C4-2B (cell line): ENCODE data around the gene KIF4A.

ENCODE experiments used
- H3K27ac ChIP-seq: fragments of 450-650 bp; 2 replicates; pipeline ENCODE4 v1.5.1; 2017
- ZFX ChIP-seq: fragments of 450-650 bp; IDR thresholded peaks from 2 replicates; pipeline ENCODE4 v1.6.1; 2017
- TF ChIP-seq, protein P1 (sequence below): fragments of 450-650 bp; conservative IDR thresholded peaks from 2 replicates; pipeline ENCODE4 v1.5.1; 2017; ENCODE audit warnings: mild to moderate bottlenecking

Gene KIF4A

DNA sequence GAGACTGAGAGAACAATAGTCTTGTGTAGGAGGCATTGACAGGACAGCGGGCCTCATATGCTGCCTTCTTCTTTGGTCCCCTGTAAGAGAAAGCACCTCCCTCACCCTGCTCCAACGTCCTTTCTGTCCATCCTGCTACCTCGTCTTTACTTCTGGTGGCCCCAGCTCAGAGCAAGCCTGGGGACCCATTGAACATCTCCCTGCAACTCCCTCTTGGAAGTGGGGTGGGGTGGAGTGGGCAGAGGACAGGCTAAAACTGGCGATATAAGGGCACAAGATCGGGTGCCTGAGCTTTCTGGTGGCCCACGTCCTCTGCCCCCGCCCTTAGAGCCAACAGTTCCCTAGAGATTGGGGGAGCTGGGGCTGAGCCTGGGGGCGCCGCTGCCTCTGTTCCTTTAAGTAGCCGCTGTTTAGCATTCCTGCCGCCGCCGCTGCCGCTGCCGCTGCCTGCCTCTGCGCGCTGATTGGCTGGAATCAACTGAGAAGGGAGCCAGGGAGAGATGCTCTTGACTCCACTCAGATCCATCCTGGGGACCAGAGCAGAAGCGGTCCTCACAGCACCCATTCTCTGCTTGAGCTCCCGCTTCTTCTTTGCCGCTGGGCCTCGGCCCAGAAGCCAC is 154.5 kb downstream of the KIF4A start, which contains the start of gene DLG3:
DLG3 (plus strand) TSS at position 510 of the 620 bp plus-strand sequence. CDS start 367 bp downstream, outside the sequence.
- no peak within 1 kb of the TSS for H3K27ac ChIP-seq
- TF ChIP-seq, protein P1, sequence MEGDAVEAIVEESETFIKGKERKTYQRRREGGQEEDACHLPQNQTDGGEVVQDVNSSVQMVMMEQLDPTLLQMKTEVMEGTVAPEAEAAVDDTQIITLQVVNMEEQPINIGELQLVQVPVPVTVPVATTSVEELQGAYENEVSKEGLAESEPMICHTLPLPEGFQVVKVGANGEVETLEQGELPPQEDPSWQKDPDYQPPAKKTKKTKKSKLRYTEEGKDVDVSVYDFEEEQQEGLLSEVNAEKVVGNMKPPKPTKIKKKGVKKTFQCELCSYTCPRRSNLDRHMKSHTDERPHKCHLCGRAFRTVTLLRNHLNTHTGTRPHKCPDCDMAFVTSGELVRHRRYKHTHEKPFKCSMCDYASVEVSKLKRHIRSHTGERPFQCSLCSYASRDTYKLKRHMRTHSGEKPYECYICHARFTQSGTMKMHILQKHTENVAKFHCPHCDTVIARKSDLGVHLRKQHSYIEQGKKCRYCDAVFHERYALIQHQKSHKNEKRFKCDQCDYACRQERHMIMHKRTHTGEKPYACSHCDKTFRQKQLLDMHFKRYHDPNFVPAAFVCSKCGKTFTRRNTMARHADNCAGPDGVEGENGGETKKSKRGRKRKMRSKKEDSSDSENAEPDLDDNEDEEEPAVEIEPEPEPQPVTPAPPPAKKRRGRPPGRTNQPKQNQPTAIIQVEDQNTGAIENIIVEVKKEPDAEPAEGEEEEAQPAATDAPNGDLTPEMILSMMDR, result no peak
- no peak for TF ChIP-seq ZFX

DNA sequence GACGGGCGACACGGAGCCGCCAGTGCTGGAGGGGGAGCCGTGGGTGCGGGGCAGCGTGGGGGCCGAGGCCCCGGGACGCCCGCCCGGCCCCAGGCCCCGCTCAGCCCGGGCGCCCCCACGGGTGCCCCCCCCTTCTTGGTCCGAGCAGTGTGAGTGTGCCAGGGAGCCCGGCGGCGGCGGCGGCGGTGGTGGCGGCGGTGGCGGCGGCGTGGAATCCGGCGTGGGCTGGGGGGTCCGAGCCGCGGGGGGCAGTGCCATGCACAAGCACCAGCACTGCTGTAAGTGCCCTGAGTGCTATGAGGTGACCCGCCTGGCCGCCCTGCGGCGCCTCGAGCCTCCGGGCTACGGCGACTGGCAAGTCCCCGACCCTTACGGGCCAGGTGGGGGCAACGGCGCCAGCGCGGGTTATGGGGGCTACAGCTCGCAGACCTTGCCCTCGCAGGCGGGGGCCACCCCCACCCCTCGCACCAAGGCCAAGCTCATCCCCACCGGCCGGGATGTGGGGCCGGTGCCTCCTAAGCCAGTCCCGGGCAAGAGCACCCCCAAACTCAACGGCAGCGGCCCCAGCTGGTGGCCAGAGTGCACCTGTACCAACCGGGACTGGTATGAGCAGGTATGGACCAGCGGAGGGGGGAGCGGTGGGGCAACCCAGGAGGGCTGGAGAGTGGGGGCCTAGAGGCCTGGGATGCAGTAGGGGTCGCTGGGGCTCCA is 155.2 kb downstream of the KIF4A start:
- H3K27ac ChIP-seq, result no peak overlapping the region
- TF ChIP-seq, protein P1, result no peak
- no peak for TF ChIP-seq ZFX

DNA sequence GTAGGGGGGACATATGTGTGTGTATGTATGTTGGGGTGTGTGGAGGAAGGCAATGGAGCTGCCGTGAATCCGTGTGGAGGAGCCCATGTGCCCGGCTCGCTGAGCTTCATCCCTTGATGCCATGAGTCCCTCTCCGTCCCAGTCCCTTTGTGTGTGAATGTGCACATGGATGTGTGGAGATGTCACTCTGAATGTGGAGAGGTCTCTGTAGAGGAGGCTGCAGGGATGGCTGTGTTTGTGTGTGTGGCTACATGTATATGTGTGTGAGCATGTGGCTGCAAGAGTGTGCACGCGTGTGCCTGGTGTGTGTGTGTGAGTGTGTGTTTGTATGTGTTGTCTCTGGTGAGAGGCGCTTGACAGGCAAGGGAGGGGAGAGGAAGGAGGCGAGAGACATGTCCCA is 156.0 kb downstream of the KIF4A start:
- TF ChIP-seq, protein P1, result no peak
- TF ChIP-seq ZFX, result no peak

DNA sequence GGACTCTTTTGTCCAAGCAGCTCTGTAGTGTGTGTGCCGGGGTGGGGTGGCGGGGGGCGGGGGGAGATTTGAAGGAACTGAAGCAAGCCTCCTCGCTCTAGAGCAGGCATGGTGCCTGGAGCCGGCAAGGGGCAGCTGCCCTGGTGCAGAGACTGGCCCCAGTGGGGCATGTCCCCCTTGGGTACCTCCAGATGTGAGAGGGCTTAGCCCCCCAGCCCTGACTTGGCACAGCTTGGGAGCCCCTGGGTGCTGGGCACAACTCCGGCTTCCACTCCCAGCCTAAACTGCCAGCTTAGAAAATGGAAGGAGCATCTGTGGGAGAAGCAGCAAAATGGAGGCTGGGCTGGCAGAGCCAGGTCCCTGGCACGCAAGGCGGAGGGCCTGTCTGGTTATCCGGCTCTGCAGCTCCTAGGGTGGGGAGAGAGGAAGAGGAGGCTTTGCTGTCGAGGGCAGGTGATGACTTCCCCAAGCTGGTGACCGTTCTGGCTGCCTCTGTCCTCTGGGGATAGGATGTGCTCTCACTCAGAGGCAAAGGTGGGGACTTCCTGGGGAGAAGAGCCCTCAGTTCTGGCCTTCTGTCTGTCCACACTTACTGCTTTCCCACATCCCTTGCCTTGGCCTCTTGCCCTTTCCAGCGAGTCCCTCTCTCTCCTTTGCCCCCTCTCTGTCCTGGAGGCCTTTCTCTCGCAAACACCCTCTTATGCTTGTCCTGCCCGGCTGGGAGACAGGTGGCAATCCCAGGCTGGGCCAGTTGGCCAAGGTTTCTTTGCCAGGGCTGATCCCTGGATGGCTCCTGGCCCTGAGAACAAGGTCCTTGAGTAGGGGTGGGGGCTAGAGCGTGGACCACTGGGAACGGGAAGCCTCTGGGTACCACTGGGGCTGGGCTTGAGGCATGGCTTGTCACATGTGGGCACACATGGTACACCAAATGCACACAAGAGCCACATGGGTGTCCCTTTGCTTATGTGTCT is 156.8 kb downstream of the KIF4A start:
- TF ChIP-seq, protein P1, result no peak
- TF ChIP-seq ZFX, result no peak
- no peak overlapping the region for H3K27ac ChIP-seq

More for the DNA sequence above, 156.0 kb downstream of the KIF4A start:
- no peak overlapping the region for H3K27ac ChIP-seq

DNA sequence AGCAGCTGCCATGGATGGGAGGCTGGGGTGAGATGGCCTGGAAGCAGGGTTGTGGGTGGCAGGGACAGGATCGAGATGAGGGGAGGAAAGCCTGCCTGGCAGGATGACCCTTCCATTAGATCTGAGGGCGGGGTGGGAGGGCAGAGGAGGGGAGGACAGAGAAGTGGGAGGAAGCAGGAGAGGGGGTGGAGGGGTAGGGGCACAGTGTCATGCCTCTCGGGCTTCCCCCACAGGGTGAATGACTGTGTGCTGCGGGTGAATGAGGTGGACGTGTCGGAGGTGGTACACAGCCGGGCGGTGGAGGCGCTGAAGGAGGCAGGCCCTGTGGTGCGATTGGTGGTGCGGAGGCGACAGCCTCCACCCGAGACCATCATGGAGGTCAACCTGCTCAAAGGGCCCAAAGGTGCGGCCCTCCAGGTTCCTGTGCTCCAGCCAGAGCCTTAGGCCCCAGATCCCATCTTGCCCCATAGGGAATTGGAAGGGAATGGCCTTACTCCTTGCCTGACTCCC is 159.6 kb downstream of the KIF4A start:
- TF ChIP-seq, protein P1, result no peak
- TF ChIP-seq ZFX, result no peak
- H3K27ac ChIP-seq, result no peak overlapping the region

DNA sequence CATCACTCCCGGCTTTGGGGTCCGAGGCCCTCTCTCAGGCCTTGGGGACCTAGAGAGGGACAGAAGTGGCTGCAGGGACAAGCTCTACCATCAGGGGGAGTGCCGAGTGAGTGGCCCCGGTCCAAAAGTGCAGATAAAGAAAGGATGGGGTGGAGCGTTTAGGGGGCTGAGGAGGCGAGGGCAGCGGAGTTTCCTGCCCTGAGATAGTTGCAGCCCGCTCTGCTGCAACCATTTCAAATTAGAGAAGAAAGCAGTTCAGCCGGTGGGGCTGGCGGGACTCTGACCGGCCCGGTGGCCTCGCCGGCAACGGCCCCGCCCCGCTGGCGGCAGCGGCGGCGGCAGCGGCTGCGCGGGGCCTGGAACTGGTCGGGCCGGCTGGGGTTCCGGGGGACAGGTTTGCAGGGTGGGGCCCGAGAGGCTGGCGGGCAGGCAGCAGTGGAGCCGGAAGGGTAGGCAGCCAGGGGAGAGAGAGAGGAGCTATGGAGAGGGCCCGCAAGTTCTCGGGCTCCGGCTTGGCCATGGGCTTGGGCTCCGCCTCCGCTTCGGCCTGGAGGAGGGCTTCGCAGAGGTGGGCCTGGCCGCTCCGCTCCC is 162.3 kb downstream of the KIF4A start:
- peak overlapping the region; percentile 73 for H3K27ac ChIP-seq
- TF ChIP-seq ZFX, result no peak
- TF ChIP-seq, protein P1, result peak; percentile 73
